Measurements from ENCODE around the gene MUC12.

GRCh38 chr7:101068401-101068800, 99.0 kb downstream of the MUC12 start:
- no peak for TF ChIP-seq POLR2A (IDR thresholded peaks at IDR 0.05)
- TF ChIP-seq CTCF (IDR thresholded peaks at IDR 0.05), result no peak
